ENCODE results near the gene KDM4B.

DNA sequence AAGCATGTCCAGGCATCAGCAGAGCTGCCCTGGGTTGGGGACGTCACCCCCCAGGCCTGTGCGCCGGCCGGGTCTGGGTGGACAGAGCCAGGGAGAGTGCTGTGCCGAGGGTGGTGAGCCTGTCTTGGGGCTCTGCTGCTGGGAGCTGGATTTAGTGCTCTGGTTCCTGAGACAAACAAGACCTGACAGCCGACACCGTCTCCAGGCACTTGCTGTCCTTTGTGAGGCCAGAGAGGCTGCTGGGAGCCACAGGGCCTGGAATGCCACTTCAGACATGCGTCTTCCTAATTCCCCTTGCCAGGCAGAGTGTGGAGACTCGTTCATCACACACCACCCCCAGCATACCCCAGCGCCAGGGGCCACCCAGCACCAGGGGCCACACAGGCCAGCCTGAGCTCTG lies 165.8 kb downstream of the KDM4B start:
- TF ChIP-seq, protein P1, sequence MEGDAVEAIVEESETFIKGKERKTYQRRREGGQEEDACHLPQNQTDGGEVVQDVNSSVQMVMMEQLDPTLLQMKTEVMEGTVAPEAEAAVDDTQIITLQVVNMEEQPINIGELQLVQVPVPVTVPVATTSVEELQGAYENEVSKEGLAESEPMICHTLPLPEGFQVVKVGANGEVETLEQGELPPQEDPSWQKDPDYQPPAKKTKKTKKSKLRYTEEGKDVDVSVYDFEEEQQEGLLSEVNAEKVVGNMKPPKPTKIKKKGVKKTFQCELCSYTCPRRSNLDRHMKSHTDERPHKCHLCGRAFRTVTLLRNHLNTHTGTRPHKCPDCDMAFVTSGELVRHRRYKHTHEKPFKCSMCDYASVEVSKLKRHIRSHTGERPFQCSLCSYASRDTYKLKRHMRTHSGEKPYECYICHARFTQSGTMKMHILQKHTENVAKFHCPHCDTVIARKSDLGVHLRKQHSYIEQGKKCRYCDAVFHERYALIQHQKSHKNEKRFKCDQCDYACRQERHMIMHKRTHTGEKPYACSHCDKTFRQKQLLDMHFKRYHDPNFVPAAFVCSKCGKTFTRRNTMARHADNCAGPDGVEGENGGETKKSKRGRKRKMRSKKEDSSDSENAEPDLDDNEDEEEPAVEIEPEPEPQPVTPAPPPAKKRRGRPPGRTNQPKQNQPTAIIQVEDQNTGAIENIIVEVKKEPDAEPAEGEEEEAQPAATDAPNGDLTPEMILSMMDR (IDR thresholded peaks at IDR 0.05; ENCODE audit: low read depth, low read length, poor library complexity, severe bottlenecking) = no peak
- TF ChIP-seq EZH2phosphoT487 (IDR thresholded peaks at IDR 0.05; ENCODE audit: borderline replicate concordance, low read length) = no peak
